Effector CD4-positive, alpha-beta T cell (primary cell): Measurements from ENCODE around the gene BMPR2.
"Not testable (repeated sequence)": the region's sequence is repeated elsewhere in the genome, so short reads cannot be mapped to it uniquely, and the experiment has no call there.

Source experiments
- DNase-seq: peaks from one replicate; pipeline ENCODE4 v3.0.0-alpha.2; 2020

Gene BMPR2

GRCh38 chr2:202454536-202454935, 78.4 kb downstream of the BMPR2 start:
- no peak for DNase-seq

DNA sequence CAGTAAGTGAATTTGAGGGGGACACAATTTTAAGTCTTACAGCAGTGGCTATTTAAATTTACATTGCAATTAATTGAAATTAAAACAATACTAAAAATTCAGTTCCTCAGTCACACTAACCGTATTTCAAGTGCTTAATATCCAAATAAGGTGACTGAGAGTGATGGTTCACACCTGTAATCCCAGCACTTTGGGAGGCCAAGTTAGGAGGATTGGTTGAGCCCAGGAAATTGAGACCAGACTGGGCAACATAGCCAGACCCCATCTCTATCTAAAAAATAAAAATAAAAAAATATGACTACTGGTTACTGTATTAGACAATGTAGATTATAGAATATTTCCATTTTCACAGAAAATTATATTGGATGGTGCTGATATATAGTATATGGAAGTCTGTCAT, 79.0 kb downstream of the BMPR2 start:
- DNase-seq, result no peak

DNA sequence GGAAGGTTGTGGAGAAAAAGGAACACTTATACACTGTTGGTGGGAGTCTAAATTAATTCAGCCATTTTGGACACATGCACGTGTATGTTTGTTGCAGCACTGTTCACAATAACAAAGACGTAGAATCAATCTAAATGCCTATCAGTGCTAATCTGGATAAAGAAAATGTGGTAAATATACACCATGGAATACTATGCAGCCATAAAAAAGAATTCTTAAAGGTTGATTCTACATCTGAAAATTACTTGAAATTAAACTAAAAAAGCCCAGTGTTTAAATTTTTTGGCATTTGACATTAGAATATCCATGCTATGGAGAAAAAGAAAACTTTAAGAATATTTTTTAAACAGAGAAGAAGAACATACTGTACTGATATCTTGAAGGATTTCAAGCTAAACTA, 84.0 kb downstream of the BMPR2 start:
- no peak for DNase-seq

GRCh38 chr2:202479090-202479489, 103.0 kb downstream of the BMPR2 start:
- no peak for DNase-seq

- no peak for DNase-seq
Observed at GRCh38 chr2:202479610-202480009, 103.5 kb downstream of the BMPR2 start.

DNA sequence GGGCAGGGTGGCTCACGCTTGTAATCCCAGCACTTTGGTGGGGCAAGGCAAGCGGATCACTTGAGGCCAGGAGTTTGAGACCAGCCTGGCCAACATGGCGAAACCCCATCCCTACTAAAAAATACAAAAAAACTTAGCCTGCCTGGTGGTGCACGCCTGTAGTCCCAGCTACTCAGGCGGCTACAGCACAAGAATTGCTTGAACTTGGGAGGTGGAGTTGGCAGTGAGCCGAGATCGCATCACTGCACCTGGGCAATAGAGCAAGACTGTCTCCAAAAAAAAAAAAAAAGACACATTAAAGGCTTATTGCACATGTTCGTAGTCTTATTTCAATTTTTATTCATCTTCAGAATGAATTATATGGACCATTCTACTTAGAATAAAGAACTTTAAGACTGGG, 110.2 kb downstream of the BMPR2 start:
- no peak for DNase-seq

DNA sequence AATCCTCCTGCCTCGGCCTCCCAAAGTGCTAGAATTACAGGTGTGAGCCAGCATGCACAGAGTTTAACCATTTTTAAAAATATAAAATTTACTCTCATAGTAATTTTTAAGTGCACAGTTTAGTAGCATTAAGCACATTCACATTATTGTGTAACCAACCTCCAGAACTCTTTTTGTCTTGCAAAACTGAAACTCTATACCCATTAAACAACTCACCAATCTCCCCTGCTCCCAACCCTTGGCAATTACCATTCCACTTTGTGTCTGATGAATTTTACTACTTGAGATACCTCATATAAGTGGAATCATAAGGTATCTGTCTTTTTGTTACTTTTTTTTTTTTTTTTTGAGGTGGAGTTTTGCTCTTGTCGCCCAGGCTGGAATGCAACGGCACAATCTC, 112.5 kb downstream of the BMPR2 start:
- DNase-seq, result no peak

GRCh38 chr2:202490479-202490878, 114.4 kb downstream of the BMPR2 start:
- DNase-seq, result no peak

DNA sequence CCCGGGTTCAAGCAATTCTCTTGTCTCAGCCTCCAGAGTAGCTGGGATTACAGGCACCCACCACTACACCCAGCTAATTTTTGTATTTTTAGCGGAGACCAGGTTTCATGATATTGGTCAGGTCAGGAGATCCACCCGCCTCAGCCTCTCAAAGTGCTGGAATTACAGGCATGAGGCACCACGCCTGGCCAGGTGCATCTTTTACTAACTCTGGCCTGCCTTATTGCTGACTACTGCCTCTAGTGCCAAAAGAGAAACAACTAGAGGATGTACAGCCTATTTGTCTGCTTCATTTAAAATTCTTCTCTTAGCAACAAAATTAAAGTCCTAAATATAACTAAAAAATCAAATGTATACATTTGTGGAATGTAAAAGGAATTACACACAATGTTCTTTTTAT, 115.4 kb downstream of the BMPR2 start:
- DNase-seq, result no peak

- no peak for DNase-seq
Observed at GRCh38 chr2:202494300-202495229, 118.4 kb downstream of the BMPR2 start.

GRCh38 chr2:202495230-202495604, 119.1 kb downstream of the BMPR2 start:
- no peak for DNase-seq

DNA sequence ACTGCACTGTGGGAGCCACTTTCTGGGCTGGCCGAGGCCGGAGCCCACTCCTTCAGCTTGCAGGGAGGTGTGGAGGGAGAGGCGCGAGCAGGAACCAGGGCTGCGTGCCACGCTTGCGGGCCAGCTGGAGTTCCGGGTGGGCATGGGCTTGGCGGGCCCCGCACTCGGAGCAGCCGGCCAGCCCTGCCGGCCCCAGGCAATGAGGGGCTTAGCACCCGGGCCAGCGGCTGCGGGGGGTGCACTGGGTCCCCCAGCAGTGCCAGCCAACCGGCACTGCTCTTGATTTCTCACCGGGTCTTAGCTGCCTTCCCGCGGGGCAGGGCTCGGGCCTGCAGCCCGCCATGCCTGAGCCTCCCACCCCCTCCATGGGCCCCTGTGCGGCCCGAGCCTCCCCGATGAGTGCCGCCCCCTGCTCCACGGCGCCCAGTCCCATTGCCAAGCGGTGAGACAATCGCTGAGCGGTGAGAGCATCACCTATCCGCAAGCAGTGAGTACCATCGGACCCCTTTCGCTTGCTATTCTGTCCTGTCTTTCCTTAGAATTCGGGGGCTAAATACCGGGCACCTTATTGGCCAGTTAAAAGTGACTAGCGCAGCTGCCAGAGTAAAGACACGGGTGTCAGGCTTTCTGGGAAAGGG, 120.8 kb downstream of the BMPR2 start:
- DNase-seq, result not testable (repeated sequence)

DNA sequence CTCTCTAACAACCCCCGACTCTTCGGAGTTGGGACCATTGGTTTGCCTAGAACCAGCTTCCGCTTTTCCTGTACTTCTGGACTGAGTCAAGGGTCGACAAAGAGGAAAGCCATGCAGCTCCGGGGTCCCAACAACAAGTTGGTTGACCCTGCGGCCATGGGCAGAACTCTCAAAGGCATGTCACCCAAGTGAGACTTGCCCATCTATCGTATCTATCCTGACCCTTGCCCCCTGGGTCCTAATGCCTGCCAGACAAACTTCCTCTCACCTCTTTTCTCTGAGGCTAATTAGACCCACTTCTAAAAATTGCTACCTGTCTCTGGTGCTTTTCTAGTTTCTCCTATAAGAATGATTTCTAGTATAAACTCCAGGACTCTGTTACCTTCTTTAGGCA, 121.3 kb downstream of the BMPR2 start:
- DNase-seq, result not testable (repeated sequence)

- DNase-seq, result not testable (repeated sequence)
Observed at GRCh38 chr2:202499841-202500240, 123.7 kb downstream of the BMPR2 start.

DNA sequence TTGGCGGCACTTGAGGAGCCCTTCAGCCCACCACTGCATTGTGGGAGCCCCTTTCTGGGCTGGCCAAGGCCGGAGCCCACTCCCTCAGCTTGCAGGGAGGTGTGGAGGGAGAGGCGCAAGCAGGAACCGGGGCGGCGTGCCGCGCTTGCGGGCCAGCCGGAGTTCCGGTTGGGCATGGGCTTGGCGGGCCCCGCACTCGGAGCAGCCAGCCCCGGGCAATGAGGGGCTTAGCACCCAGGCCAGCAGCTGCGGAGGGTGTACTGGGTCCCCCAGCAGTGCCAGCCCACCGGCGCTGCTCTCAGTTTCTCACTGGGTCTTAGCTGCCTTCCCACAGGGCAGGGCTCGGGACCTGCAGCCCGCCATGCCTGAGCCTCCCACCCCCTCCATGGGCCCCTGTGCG, 127.1 kb downstream of the BMPR2 start:
- not testable (repeated sequence) for DNase-seq

DNA sequence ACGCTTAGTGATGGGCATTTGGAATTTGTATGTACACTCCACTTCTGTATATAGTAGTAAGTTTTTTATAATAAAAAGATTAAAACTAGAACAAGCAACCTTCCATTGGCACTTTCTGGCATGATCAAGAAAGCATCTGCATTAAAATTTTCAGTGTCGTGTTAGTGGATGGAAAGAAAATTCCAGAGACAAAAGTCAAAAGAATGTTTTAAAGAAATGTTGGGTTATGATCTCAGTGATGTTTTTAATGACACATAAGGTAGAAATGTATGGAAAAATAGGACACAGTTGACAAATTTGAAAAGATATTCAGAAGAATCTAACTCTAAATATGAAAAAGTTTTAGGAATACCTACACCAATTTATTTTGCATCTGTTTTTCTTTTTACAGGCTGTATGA, 132.6 kb downstream of the BMPR2 start:
- DNase-seq, result no peak

- DNase-seq, result no peak
Observed at GRCh38 chr2:202510911-202511310, 134.8 kb downstream of the BMPR2 start.

DNA sequence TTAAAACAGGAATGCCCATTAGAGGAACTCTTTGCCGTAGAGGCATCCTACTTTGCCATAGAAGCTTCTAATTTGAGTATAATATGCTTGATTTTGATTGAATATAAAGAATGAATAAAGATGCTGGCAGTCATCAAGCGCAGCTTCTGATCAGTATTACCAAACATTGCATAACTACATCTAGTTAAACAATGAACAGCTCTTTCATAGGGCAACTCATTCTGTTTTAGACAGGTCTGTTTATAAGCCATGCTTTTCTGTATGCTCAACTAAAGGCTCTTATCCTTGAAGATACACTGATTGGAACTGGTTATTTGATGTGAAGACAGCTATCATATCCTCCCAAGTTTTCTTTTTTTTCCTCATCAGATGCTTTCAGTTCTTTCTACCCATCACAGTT, 136.0 kb downstream of the BMPR2 start:
- DNase-seq, result no peak

GRCh38 chr2:202514732-202515131, 138.6 kb downstream of the BMPR2 start:
- DNase-seq, result no peak

GRCh38 chr2:202519453-202519852, 143.3 kb downstream of the BMPR2 start:
- DNase-seq, result no peak

- DNase-seq, result no peak
Observed at GRCh38 chr2:202521470-202521869, 145.3 kb downstream of the BMPR2 start.

- no peak for DNase-seq
Observed at GRCh38 chr2:202529389-202529788, 153.3 kb downstream of the BMPR2 start.

DNA sequence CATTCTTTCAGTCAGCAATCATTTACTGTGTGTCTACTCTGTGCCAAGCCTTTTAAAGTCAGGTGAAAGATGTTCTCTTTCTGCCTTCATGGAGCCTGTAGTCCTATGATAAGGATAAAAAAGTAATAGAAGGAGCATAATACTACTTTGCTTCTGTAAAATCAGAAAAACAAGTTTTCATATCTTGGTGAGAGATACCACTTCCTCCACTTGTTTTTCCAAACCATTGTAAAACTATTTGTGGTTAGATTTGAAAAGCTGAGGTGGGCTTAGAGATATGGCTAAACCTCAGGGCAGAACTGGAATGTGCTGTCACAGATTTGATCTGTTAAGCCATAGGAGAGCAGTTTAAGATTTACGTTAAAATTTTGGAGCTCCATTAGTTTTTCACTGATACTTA, 153.9 kb downstream of the BMPR2 start:
- no peak for DNase-seq

- DNase-seq, result not testable (repeated sequence)
Observed at GRCh38 chr2:202535290-202535689, 159.2 kb downstream of the BMPR2 start.
